GM21786 (cell line): Measurements from ENCODE around the gene TRMT11.
A peak's percentile ranks its signal among the peaks of the same experiment; 100 is the strongest.
"Not testable (repeated sequence)": the region's sequence is repeated elsewhere in the genome, so short reads cannot be mapped to it uniquely, and the experiment has no call there.

Source experiments
- ATAC-seq: cut with Tn5 transposase; IDR thresholded peaks from one replicate; pipeline ENCODE4 v1.9.1; 2021; ENCODE audit not compliant: unreplicated experiment

TRMT11 gene

GRCh38 chr6:125991653-125992052 is 5.3 kb downstream of the TRMT11 start:
- no peak for ATAC-seq

DNA sequence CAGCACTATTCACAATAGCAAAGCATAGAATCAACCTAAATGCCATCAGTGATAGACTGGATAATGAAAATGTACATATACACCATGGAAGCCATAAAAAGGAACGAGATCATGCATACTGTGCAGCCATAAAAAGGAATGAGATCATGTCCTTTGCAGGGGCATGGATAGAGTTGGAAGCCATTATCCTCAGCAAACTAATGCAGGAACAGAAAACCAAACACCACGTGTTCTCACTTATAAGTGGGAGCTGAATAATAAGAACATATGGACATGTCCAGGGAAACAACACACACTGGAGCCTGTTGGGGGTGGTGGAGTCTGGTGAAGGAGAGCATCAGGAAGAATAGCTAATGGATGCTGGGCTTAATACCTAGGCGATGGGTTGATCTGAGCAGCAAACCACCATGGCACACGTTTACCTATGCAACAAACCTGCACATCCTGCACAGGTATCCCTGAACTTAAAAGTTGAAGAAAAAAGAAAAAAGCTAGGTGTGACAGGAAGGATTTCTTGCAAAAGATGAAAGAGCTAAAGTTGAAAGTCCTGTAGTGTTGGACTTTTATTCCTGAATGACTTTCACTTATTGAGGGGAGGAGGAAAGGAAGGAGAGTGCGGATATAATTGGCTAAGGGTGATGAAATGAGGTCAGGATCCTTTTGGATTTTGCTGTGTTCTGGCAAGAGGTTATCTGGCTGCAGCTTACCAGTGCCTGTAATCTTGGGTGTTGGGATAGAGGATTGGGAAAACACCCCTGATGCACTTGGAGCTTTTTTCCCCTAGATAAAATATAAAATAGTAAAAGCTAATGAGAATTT is 8.5 kb downstream of the TRMT11 start:
- no peak for ATAC-seq

DNA sequence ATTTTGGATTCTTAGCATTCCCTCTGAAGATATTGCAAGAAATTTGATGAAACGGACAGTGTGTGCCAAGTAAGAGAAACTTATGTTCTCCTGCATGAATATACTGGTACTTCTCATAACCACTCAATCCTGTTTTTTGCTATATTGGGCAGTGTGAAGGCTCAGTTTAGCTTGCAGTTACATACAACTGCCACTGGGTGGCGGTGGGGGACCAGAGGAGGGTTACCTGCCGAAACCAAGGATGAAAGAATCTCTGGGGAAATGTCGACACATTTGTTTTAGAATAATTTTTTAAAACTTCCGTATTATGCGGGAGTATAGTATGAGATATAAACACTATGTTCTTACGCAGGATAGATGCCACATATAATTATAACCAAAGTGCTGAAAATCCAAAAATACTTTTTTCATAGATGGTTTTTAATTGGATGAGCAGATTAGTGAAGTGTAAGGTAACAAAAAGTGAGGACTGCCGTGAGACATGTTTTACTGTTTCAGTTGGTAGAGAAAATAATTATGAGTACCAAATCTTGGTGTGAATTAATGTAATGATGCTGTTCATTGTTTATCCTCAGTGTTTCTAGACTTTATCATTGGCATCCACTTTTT is 9.7 kb downstream of the TRMT11 start:
- peak; percentile 95 for ATAC-seq

DNA sequence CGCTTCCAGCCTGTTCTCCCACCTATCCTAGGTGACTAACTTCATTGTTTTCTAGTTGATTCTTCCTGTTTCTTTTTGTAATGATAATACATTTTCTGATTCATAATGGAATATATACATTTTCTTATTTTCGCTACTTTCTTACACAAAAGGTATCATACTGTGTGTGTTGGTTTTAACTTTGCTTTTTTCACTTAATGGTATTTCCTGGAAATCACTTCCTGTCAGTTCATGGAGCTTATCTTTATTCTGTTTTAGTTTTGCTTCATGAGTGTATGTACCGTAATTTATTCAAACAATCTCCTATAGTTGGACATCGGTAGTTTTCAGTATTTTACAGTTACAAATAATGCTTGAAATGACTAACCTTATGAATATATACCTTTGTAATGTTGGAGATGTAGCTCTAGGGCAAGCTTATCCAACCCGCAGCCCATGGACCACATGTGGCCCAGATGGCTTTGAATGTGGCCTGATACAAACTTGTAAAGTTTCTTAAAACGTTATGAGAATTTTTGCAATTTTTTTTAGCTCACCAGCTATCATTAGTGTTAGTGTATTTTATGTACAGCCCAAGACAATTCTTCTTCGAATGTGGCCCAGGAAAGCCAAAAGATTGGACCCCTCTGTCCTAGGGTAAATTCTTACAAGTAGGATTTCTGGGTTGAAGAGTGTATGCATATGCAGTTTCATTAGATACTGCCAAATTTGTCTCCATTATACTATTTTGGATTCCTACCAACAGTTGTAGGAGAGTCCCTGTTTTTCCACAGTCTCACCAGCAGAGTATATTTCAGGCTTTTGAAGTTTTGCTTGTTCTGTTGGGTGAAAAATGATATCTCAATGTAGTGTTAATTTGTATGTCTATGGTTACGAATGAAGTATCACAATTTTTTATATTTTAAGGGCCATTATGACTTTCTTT is 16.7 kb downstream of the TRMT11 start:
- ATAC-seq = no peak

DNA sequence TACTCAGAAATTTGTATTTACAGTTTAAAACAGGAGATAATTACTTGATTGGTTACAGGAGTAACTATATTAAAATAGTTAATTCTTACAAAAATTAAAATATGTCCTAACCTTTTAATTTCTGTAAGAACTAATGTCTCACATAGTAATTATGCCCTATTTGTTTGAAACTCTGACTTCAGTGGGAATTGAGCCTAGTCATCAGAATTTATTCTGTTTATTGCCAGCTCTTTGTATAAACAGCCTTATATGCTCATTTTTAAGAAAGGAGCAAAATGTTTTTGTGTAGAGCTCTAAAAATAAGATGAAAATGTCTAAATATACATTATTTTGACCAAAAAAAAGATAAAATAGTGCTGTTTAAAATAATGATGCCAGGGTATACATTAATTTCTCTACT is 21.5 kb downstream of the TRMT11 start:
- no peak for ATAC-seq

GRCh38 chr6:126010040-126010439 is 23.7 kb downstream of the TRMT11 start:
- ATAC-seq = no peak

DNA sequence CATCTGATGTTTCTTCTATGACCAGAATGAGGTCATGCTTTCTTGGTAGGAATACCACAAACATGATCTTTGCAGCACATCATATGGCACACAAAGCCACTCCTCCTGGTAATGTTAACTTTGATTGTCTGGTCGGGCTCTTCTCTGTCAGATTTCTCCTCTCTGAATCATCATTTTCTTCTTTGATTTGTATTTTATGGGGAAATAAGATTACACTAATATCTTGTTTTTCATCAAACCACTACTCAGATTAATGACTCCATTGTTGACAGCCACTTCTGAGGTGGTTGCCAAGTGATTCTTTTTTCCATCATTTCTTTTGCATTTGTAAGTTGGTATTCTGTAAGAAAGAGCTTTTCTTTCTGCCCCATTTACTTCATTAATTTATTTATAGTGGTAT is 29.5 kb downstream of the TRMT11 start:
- ATAC-seq = no peak

GRCh38 chr6:126016591-126016990 is 30.3 kb downstream of the TRMT11 start:
- ATAC-seq = no peak

GRCh38 chr6:126017668-126018067 is 31.3 kb downstream of the TRMT11 start:
- ATAC-seq = no peak

DNA sequence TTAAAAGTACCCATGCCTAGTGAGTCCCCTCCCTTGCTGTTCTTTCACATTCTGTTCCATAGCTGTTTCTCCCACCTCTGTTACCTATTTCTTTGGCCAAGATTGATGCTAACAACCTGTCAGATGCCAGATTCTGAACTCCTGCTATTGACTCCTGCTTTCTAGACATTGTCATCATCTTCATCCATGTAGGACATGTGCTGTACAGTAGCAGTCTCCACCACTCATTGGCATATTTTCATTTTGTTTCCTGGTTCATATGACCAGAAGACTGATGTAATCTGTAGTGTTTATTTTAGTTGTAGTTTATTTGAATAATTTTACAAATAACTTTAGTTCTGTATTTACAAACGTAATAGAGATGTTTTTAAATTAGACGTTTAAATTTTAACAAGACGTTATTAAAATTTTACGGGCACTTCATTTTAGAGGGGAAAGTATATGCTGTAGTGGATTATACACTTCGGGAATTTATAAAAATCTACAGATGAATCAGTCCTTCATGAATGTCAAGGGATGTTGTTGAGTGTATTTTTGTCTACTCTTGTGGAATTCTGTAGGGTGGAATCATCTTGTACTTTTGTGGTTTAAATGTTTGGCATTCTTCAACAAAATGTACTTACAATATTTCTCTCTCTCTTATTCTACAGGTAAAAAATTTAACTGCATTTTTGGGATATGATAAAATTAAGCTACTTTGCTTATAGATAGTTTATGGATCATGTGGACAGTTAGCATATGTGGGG is 34.1 kb downstream of the TRMT11 start:
- no peak for ATAC-seq

- not testable (repeated sequence) for ATAC-seq
Measured at GRCh38 chr6:126023474-126023873, 37.1 kb downstream of the TRMT11 start.

DNA sequence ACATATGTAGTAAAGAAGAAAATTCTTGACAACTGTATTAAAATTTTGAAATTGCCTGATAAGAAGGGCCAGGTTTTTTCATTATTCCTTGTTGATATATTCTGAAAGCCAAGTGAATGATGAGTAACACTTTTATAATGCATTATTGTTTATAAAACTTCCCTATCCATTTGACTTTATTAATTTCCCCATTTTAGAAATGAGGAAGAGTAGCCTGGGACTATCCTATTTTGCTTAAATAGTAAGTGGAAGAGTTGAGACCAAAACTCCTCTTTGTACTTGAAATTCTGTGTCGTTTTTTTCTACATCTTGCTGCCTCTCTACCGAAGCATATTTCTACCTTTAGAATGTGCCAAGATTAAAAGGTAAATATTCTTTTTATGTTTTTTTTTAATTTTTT is 39.7 kb downstream of the TRMT11 start:
- no peak for ATAC-seq

- no peak for ATAC-seq
Measured at GRCh38 chr6:126027601-126028000, 41.3 kb downstream of the TRMT11 start.

DNA sequence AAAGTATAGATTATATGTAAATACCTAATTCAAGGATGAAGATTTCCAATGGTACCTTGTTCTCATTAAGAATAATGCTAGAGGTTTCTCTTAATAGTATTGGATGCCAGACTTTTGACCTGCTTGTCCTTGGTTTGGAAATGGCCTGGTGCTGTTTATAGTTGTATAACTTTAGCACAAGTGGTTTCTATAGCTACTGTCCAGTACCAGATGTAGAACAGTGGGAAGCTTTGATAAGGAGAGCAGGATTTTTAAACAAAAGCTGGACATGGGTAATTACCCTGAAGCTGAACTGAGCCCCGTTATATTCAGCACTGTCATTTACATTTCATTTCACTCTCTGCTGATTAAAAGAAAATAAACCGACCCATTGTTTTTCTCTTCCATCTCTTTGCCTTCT is 43.7 kb downstream of the TRMT11 start:
- ATAC-seq = no peak

GRCh38 chr6:126033696-126034095 is 47.4 kb downstream of the TRMT11 start:
- ATAC-seq = peak; percentile 86

- no peak for ATAC-seq
Measured at GRCh38 chr6:126034656-126035055, 48.3 kb downstream of the TRMT11 start.

- no peak for ATAC-seq
Measured at GRCh38 chr6:126035764-126036163, 49.4 kb downstream of the TRMT11 start.

GRCh38 chr6:126038234-126038633 is 51.9 kb downstream of the TRMT11 start:
- ATAC-seq = no peak

GRCh38 chr6:126039284-126039683 is 52.9 kb downstream of the TRMT11 start:
- no peak for ATAC-seq

DNA sequence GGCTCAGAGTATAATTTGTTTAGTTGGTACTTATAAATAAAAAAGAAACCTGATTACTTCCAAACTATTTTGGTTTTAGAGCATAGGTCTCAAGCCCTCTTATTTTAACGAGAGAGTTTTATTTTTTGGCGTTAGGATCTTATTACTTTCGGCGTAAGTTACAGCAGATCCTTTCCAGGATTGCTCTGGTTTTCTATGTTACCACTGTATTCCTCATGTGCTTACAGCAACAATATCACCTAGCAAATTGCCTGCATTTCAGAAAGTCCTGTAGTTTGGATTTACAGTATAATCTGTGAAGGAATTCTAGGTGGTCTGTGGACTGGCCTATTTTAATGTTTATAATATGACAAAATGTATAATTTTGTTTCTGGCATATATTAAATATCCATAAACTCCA is 54.1 kb downstream of the TRMT11 start:
- ATAC-seq = no peak

- ATAC-seq = no peak
Measured at GRCh38 chr6:126040826-126041225, 54.5 kb downstream of the TRMT11 start.
